Measurements from ENCODE around the gene WFDC5.

- TF ChIP-seq TEAD4 (IDR thresholded peaks at IDR 0.05) (no peak), RAD21 (IDR thresholded peaks at IDR 0.05; ENCODE audit: low read depth) (no peak), CREB1 (IDR thresholded peaks at IDR 0.05; ENCODE audit: low read depth) (no peak), TAF1 (IDR thresholded peaks at IDR 0.05; ENCODE audit: low read depth) (no peak), EP300 (IDR thresholded peaks at IDR 0.05; ENCODE audit: borderline replicate concordance) (no peak), NFIC (IDR thresholded peaks at IDR 0.05) (no peak), YY1 (IDR thresholded peaks at IDR 0.05; ENCODE audit: low read depth) (no peak), REST (IDR thresholded peaks at IDR 0.05; ENCODE audit: low read depth) (no peak), ZBTB7A (IDR thresholded peaks at IDR 0.05; ENCODE audit: low read depth) (no peak), TCF12 (IDR thresholded peaks at IDR 0.05; ENCODE audit: low read depth) (no peak), MAX (IDR thresholded peaks at IDR 0.05) (no peak)
Observed at GRCh38 chr20:45118028-45118427, 3.1 kb upstream of the WFDC5 start.

Data from Ishikawa (cell line).